A549 (cell line): ENCODE data around the gene GATA6. TPM values are rescaled to one million over a fixed set of nuclear protein-coding genes. Genes with fewer than 3 reads are reported as not detected.

Source experiments
- ATAC-seq, 2 experiments: fragments of 200-7000 bp in 1 of 2; fragments of >200 bp in 1 of 2; cut with Nextera tagmentation in 1 of 2; cut with Tn5 transposase in 1 of 2; 3 replicates each; pipeline versions ENCODE4 v1.8.0 to v1.9.1; 2018 to 2020; ENCODE audit warnings: mild to moderate bottlenecking in 1 of 2, moderate library complexity in 1 of 2
- CTCF ChIA-PET: fragments of 300-600 bp; sonication (Branson Sonifier 250); formaldehyde crosslinking; extraction: SDS; loops from one replicate; lab custom pipeline; 2021; ENCODE audit warnings: antibody characterized with exemption, inconsistent platforms; lab: Yijun Ruan, JAX
- POLR2A ChIA-PET: fragments of 350-600 bp; formaldehyde crosslinking; extraction: SDS; loops from one replicate; lab custom pipeline; 2021; ENCODE audit warnings: antibody characterized with exemption, inconsistent platforms; lab: Yijun Ruan, JAX
- DNase-seq, 2 experiments: peaks; one replicate each; pipeline versions ENCODE4 v3.0.0 to v3.0.0-alpha.2; 2011 to 2016; ENCODE audit warnings: low read depth in 1 of 2, low spot score in 1 of 2
- FAIRE-seq: peaks from 2 replicates; lab custom pipeline; 2011; peaks lifted over from hg19 to GRCh38; lab: Jason Lieb, UNC
- H3K27ac ChIP-seq, 2 experiments: fragments of >200 bp; sonication (Bioruptor Twin); formaldehyde crosslinking; 3 replicates each; pipeline ENCODE4 v1.5.1; 2016 to 2017
- H3K4me1 ChIP-seq: fragments of >200 bp; sonication (Bioruptor Twin); formaldehyde crosslinking; 3 replicates; pipeline ENCODE4 v1.6.1; 2016
- H3K4me2 ChIP-seq: fragments of >200 bp; sonication (Bioruptor Twin); formaldehyde crosslinking; 3 replicates; pipeline ENCODE4 v1.6.1; 2016
- H3K4me3 ChIP-seq: fragments of >200 bp; sonication (Bioruptor Twin); formaldehyde crosslinking; 3 replicates; pipeline ENCODE4 v1.5.1; 2016
- H3K9me3 ChIP-seq: fragments of >200 bp; sonication (Bioruptor Twin); formaldehyde crosslinking; 3 replicates; pipeline ENCODE4 v1.6.1; 2016
- CHD4 ChIP-seq: fragments of 200-600 bp; sonication (generic); IDR thresholded peaks from 2 replicates; pipeline ENCODE4 v1.6.1; 2016; ENCODE audit warnings: antibody characterized with exemption, mild to moderate bottlenecking, borderline replicate concordance
- CTCF ChIP-seq: fragments of >200 bp; sonication (Bioruptor Twin); formaldehyde crosslinking; IDR thresholded peaks from 3 replicates; pipeline ENCODE4 v1.5.1; 2016
- EHF ChIP-seq: fragments of 250-450 bp; sonication (Bioruptor Pico); IDR thresholded peaks from 2 replicates; pipeline ENCODE4 v1.5.0; 2020; ENCODE audit warnings: mild to moderate bottlenecking
- EP300 ChIP-seq, 2 experiments: fragments of >200 bp; sonication (Bioruptor Twin); formaldehyde crosslinking; IDR thresholded peaks; 2 replicates in 1 of 2; 3 replicates in 1 of 2; pipeline ENCODE4 v1.6.1; 2016 to 2017
- FOSL2 ChIP-seq, 2 experiments: fragments of 450-650 bp in 1 of 2; fragments of >200 bp in 1 of 2; sonication (Bioruptor Twin) in 1 of 2; formaldehyde crosslinking; IDR thresholded peaks; 2 replicates each; pipeline versions ENCODE4 v1.5.0 to v1.6.1; 2016 to 2020; ENCODE audit warnings: mild to moderate bottlenecking in 1 of 2, moderate library complexity in 1 of 2
- HEYL ChIP-seq: fragments of 250-450 bp; sonication (Bioruptor Pico); IDR thresholded peaks from 2 replicates; pipeline ENCODE4 v1.8.0; 2021; ENCODE audit warnings: mild to moderate bottlenecking, moderate library complexity
- HOXB13 ChIP-seq: fragments of 250-450 bp; sonication (Bioruptor Pico); IDR thresholded peaks from 2 replicates; pipeline ENCODE4 v1.5.0; 2020; ENCODE audit warnings: low read depth, mild to moderate bottlenecking, moderate library complexity
- HOXB5 ChIP-seq: fragments of 250-450 bp; sonication (Bioruptor Pico); IDR thresholded peaks from 2 replicates; pipeline ENCODE4 v1.5.0; 2020; ENCODE audit warnings: mild to moderate bottlenecking, moderate library complexity
- JUN ChIP-seq, 2 experiments: fragments of >200 bp; sonication (Bioruptor Twin); formaldehyde crosslinking; IDR thresholded peaks; 2 replicates in 1 of 2; 3 replicates in 1 of 2; pipeline ENCODE4 v1.6.1; 2016 to 2017
- KDM1A ChIP-seq: fragments of 200-600 bp; sonication (generic); IDR thresholded peaks from 2 replicates; pipeline ENCODE4 v1.6.1; 2016; ENCODE audit warnings: low read depth, mild to moderate bottlenecking
- MAFK ChIP-seq: fragments of 450-650 bp; IDR thresholded peaks from 2 replicates; pipeline ENCODE4 v1.6.1; 2014; ENCODE audit not compliant: partially characterized antibody
- MYC ChIP-seq: IDR thresholded peaks from 2 replicates; pipeline ENCODE4 v1.6.1; 2012; ENCODE audit warnings: mild to moderate bottlenecking, inconsistent platforms, low read length, improper control_type of control experiment, borderline replicate concordance
- NPAS2 ChIP-seq: fragments of 250-450 bp; sonication (Bioruptor Pico); IDR thresholded peaks from 2 replicates; pipeline ENCODE4 v1.8.0; 2022; ENCODE audit warnings: mild to moderate bottlenecking, moderate library complexity, borderline replicate concordance
- POLR2A ChIP-seq: IDR thresholded peaks from 2 replicates; pipeline ENCODE4 v1.6.1; 2012; ENCODE audit warnings: mild to moderate bottlenecking, low read length
- POLR2AphosphoS2 ChIP-seq: conservative IDR thresholded peaks from 2 replicates; pipeline ENCODE4 v1.6.1; 2012; ENCODE audit warnings: low read length, improper control_type of control experiment, inconsistent platforms
- REST ChIP-seq: fragments of 200-600 bp; sonication (generic); IDR thresholded peaks from 2 replicates; pipeline ENCODE4 v1.6.1; 2016; ENCODE audit warnings: antibody characterized with exemption, mild to moderate bottlenecking, moderate library complexity
- SREBF2 ChIP-seq: fragments of 450-650 bp; IDR thresholded peaks from 2 replicates; pipeline ENCODE4 v1.6.1; 2014; ENCODE audit warnings: mild to moderate bottlenecking, moderate library complexity
- TP53 ChIP-seq: fragments of 250-450 bp; sonication (Bioruptor Pico); IDR thresholded peaks from 2 replicates; pipeline ENCODE4 v1.5.0; 2021; ENCODE audit warnings: mild to moderate bottlenecking, moderate library complexity
- ZNF302 ChIP-seq: fragments of 250-450 bp; sonication (Bioruptor Pico); IDR thresholded peaks from 2 replicates; pipeline ENCODE4 v1.9.0; 2021; ENCODE audit warnings: inconsistent platforms, mild to moderate bottlenecking, moderate library complexity
- WGBS: methylation state at CpG from one replicate; pipeline ENCODE4 v1.1.6; 2017; ENCODE audit errors: missing lambda C conversion rate; 5-methylcytosine and 5-hydroxymethylcytosine counted together
- polyA plus RNA-seq, 4 experiments: library from polyadenylated mRNA; depleted of rRNA in 3 of 4; stranded (reverse); fragments of >200 nt; fragmentation: RNase III in 1 of 4; extraction: RNeasy Plus Mini Kit Qiagen cat#74134 plus additional on column Dnase treatment in 1 of 4; gene quantifications; 2 replicates in 3 of 4; 3 replicates in 1 of 4; pipeline ENCODE4 v1.2.3, GENCODE V29; 2011 to 2017
- TF ChIP-seq, protein P1 (sequence below): IDR thresholded peaks from 2 replicates; pipeline ENCODE4 v1.6.1; 2012; ENCODE audit warnings: low read depth, borderline replicate concordance
- TF ChIP-seq, protein P2 (sequence below): IDR thresholded peaks from 2 replicates; pipeline ENCODE4 v1.6.1; 2012
- TF ChIP-seq, protein P3 (sequence below): fragments of 250-450 bp; sonication (Bioruptor Pico); IDR thresholded peaks from 2 replicates; pipeline ENCODE4 v1.5.0; 2021; ENCODE audit warnings: mild to moderate bottlenecking, moderate library complexity, borderline replicate concordance
- TF ChIP-seq, protein P4 (sequence below): fragments of >200 bp; sonication (Bioruptor Twin); formaldehyde crosslinking; IDR thresholded peaks from 2 replicates; pipeline ENCODE4 v1.6.1; 2016

GATA6 gene
- polyA plus RNA-seq, 2 of the 4 experiments (the other 2 are of a cell fraction), result 1.2 to 1.3 TPM

DNA sequence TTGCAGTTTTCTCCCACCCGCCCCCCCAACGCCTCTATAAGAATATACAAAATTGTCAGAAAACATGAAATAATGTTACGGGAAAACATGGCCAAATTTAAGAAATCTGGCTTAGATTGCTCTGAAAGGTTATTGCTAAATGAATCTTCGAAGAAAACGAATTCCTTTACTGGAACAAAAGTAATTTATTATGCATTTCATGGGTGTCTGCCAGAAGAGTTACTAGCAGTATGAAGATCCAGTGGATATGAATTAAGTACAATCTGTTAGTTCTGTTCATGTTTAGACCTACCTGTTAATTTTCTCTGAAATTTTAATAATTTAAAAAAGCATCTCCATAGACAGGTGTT lies 21.9 kb downstream of the GATA6 start:
- no peak overlapping the region for H3K27ac ChIP-seq
- FAIRE-seq, result no peak
- ChIA-PET POLR2A (no interaction called here), CTCF (interaction anchor here (1.0 to 1.1 kb wide), 2 partner anchors 22 to 373 kb away, joined by 3 read pairs; partner anchors contain the start of gene GATA6)
- 92% methylated on average over 5 of the region's 5 CpGs for WGBS
- no peak overlapping the region for H3K4me3 ChIP-seq
- TF ChIP-seq, protein P1, sequence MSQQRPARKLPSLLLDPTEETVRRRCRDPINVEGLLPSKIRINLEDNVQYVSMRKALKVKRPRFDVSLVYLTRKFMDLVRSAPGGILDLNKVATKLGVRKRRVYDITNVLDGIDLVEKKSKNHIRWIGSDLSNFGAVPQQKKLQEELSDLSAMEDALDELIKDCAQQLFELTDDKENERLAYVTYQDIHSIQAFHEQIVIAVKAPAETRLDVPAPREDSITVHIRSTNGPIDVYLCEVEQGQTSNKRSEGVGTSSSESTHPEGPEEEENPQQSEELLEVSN, result no peak
- TF ChIP-seq NPAS2 (CRISPR knock-in tag) (no peak), HOXB5 (no peak), SREBF2 (no peak)
- TF ChIP-seq, protein P2, sequence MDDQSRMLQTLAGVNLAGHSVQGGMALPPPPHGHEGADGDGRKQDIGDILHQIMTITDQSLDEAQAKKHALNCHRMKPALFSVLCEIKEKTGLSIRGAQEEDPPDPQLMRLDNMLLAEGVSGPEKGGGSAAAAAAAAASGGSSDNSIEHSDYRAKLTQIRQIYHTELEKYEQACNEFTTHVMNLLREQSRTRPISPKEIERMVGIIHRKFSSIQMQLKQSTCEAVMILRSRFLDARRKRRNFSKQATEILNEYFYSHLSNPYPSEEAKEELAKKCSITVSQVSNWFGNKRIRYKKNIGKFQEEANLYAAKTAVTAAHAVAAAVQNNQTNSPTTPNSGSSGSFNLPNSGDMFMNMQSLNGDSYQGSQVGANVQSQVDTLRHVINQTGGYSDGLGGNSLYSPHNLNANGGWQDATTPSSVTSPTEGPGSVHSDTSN, result no peak
- TF ChIP-seq, protein P3, sequence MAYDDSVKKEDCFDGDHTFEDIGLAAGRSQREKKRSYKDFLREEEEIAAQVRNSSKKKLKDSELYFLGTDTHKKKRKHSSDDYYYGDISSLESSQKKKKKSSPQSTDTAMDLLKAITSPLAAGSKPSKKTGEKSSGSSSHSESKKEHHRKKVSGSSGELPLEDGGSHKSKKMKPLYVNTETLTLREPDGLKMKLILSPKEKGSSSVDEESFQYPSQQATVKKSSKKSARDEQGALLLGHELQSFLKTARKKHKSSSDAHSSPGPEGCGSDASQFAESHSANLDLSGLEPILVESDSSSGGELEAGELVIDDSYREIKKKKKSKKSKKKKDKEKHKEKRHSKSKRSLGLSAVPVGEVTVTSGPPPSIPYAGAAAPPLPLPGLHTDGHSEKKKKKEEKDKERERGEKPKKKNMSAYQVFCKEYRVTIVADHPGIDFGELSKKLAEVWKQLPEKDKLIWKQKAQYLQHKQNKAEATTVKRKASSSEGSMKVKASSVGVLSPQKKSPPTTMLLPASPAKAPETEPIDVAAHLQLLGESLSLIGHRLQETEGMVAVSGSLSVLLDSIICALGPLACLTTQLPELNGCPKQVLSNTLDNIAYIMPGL (CRISPR knock-in tag), result no peak
- TF ChIP-seq, all 56 proteins: peak for 0
- Histone ChIP-seq H3K4me2 (no peak overlapping the region), H3K4me1 (no peaks in the 10 kb centered on the region), H3K9me3 (no peaks in the 10 kb centered on the region)
- DNase-seq, result no peak
- ATAC-seq, result no peak

DNA sequence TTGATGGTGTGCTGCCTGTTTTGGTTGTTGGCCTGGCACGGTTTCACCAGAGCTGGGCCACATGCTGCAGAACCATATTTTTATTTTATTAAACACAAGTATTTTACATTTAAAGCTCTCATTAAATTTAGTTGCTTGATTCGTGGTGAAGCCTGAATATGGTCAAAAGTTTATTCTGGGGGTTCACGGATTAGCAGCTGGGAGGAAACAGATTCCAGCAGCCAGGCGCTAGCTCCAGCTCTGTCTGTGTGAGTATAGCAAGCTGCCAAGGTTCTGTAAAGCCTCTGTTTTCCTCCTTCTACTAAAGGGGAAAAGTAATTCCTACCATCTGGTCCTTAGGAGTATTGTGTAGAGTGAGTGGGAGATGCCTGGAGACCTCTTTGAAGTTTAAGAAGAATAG lies 22.5 kb downstream of the GATA6 start:
- DNase-seq (no peak), ATAC-seq (no peak), FAIRE-seq (no peak)
- Histone ChIP-seq H3K9me3 (no peaks in the 10 kb centered on the region), H3K4me3 (no peak overlapping the region), H3K4me1 (no peaks in the 10 kb centered on the region), H3K4me2 (no peak overlapping the region), H3K27ac (no peak overlapping the region)
- WGBS, result 80% methylated on average over 4 of the region's 4 CpGs
- TF ChIP-seq CHD4, result no peak
- TF ChIP-seq HEYL, result no peak
- no peak for TF ChIP-seq CTCF
- no peak for TF ChIP-seq TP53 (CRISPR knock-in tag)
- TF ChIP-seq, protein P4, sequence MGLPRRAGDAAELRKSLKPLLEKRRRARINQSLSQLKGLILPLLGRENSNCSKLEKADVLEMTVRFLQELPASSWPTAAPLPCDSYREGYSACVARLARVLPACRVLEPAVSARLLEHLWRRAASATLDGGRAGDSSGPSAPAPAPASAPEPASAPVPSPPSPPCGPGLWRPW, result no peak
- TF ChIP-seq JUN (IDR thresholded peaks at IDR 0.05), result no peak
- no peak for TF ChIP-seq EHF
- TF ChIP-seq, protein P1, result no peak
- TF ChIP-seq MAFK, result no peak
- TF ChIP-seq EP300 (IDR thresholded peaks at IDR 0.05), result no peak
- no peak for TF ChIP-seq ZNF302 (CRISPR knock-in tag)
- TF ChIP-seq POLR2AphosphoS2, result no peak
- ChIA-PET CTCF (interaction anchor here (1.0 to 1.1 kb wide), 2 partner anchors 23 to 372 kb away, joined by 3 read pairs; partner anchors contain the start of gene GATA6), POLR2A (no interaction called here)

- Histone ChIP-seq H3K27ac (no peak overlapping the region), H3K4me3 (no peak overlapping the region), H3K4me2 (no peak overlapping the region), H3K4me1 (no peaks in the 10 kb centered on the region), H3K9me3 (no peaks in the 10 kb centered on the region)
- CTCF ChIA-PET, result no interaction called here
- FAIRE-seq (no peak), ATAC-seq (no peak), DNase-seq (no peak)
- 91% methylated on average over 9 of the region's 9 CpGs for WGBS
- POLR2A ChIA-PET, result no interaction called here
- TF ChIP-seq REST, result no peak
- TF ChIP-seq MYC, result no peak
- TF ChIP-seq, protein P2, result no peak
- TF ChIP-seq HOXB13, result no peak
- TF ChIP-seq FOSL2 (IDR thresholded peaks at IDR 0.05), result no peak
- TF ChIP-seq FOSL2 (CRISPR knock-in tag; IDR thresholded peaks at IDR 0.05), result no peak
- no peak for TF ChIP-seq POLR2A
- TF ChIP-seq KDM1A, result no peak
These were observed 24.1 kb downstream of the GATA6 start for GRCh38 chr18:22193466-22193865.
